Activated T-cell treated with anti-CD3 and anti-CD28 coated beads, Interleukin-2, amount 50 U/mL, for 1 hour (primary cell): Measurements from ENCODE around the gene APEH.

Source experiments
- DNase-seq: peaks from one replicate; pipeline ENCODE4 v3.0.0-alpha.2; 2020

Gene APEH

GRCh38 chr3:49716169-49716568, 42.0 kb downstream of the APEH start:
- DNase-seq, result peak; percentile 12

DNA sequence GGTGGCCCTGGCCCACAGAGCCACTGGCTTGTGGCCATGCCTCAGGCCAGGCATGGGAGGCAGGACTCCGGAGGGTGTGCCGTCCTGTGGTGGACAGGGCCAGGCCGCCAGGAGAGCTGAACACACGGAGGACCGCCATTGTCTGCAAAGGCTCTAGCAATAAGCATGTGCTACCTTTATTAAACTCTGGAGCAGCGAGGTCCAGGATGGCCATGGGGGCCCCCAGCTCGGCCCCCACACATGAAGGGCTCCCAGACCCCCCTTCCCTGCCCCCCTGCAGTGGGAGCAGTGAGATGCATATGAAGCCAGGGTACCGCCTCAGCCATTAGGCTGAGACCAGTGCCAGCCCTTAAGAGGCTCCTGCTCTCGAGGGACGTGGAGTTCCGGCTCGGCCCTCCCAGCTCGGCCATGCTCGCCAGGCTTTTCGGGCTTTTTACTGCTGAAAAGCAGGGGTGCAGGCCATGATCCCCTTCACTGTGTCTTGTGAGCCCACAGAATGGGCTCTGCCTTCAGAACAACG, 42.6 kb downstream of the APEH start:
- peak; percentile 8 for DNase-seq

- DNase-seq, result peak; percentile 13
Measured at GRCh38 chr3:49717211-49717958, 43.2 kb downstream of the APEH start.

- peak; percentile 12 for DNase-seq
Measured at GRCh38 chr3:49717959-49718857, 44.1 kb downstream of the APEH start.

GRCh38 chr3:49718858-49719213, 44.7 kb downstream of the APEH start:
- DNase-seq, result no peak

DNA sequence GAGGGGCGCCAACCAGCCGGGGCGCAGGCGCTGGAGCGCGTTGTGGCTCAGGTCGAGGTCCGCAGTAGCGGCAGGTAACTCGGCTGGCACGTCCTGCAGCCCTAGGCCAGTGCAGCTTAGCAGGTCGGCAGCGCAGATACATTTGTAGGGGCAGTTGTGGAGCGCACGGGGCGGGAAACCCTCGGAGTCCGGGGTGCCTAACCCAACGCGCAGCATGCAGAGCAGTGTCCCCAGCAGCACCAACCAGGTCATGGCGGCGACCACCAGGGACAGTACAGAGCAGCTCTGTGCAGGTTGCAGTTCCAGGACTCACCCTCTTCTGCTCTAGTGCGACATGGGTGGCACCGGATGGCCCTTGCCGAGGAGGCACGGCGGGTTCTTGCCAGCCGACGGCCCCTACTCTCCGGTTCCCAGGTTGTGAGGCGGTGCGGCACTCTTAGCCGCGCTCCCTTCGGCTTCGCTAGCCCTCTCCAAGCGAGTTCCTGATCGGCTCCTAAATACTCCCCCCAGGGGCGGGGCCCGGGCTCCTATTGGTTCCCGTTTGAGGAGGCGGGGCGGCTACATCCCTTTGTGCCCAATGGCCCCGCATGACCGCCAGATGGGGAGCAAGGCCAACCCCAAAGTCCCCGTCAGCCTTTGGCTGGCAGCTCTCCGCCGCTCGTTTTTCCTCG, 45.2 kb downstream of the APEH start, which contains the start of gene AMIGO3:
Gene AMIGO3 (minus strand): TSS at position 471 of the 671 bp plus-strand sequence. CDS start 219 bp downstream, at position 252.
- DNase-seq, result peak; percentile 94

DNA sequence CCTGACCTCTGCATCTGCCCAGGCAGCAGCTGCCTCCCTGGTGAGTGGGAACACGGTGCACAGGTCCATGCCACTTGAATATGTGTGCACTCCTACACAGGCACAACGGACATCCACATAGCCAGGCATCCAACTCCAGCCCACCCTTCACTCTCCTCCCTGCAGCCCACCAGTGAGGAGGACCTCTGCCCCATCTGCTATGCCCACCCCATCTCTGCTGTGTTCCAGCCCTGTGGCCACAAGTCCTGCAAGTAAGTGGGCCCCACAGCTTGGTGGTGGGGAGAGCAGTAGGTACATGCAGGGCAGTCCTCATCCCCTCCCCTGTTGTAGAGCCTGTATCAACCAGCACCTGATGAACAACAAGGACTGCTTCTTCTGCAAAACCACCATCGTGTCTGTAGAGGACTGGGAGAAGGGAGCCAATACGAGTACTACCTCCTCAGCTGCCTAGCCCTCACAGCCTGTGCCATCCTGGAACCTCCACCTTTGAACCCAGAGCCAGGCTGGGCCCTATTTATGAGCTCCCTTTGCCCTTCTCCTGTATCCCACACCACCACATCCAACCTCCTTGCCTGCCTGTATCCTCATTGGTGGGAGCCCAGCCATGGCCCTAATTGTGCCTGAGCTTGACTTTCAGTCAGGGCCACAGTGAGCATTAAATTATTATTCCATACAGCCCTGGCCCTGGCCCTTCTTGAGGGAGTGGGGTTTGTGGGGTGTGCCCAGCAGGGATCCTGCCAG, 46.9 kb downstream of the APEH start:
- DNase-seq, result peak; percentile 19

GRCh38 chr3:49721596-49721895, 47.4 kb downstream of the APEH start:
- peak; percentile 13 for DNase-seq

- DNase-seq, result peak; percentile 20
Measured at GRCh38 chr3:49721896-49722781, 48.0 kb downstream of the APEH start.

- DNase-seq, result no peak
Measured at GRCh38 chr3:49722896-49723295, 48.7 kb downstream of the APEH start.

- DNase-seq, result peak; percentile 63
Measured at GRCh38 chr3:49723296-49723627, 49.1 kb downstream of the APEH start.

DNA sequence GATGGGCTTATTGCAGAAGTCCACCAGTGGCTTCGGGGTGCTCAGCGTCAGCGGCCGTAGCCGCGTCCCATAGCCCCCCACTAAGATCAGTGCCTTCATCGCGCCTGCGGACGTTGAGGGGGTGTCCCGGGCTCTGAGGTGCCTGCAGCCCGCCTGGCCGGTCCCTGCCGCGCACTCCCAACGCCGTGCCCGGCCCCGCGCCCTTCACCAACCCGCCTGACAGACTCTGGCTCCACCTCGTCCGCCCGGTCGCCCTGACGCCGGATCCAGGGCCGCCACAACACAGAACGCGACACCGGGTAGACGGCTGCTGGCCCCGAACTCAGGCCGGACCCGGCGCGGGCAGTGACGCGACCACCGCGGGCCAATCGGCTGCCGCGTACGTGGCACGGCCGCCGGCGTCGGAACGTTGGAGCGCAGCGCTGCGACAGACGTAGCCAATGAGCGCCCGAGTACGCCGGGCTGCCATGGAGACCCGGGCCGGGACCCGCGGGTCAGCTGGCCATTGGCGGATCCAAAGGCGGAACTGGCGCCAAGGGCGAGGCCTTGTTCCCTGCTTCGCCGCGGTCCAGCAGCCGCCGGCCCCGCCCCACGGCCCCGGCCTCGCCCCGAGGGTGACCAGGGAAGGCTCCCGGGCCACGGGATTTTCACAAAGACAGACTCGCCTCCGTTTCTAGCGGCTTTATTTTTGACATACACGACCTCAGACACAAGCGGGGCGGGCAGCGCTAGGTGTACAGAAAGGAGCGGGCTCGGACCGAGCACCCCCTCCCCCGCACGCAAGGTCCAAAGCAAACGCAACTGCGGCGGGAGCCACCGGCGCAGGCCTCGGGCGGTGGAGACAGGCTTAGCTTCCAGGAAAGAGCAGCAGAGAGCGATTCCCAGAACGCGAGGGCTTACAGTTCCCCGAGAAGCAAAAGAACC, 49.7 kb downstream of the APEH start, which contains the start of gene GMPPB:
Gene GMPPB (minus strand): TSS at position 324 of the 924 bp plus-strand sequence. CDS start 225 bp downstream, at position 99.
- peak; percentile 89 for DNase-seq

GRCh38 chr3:49724586-49724985, 50.4 kb downstream of the APEH start:
- DNase-seq, result peak; percentile 40

DNA sequence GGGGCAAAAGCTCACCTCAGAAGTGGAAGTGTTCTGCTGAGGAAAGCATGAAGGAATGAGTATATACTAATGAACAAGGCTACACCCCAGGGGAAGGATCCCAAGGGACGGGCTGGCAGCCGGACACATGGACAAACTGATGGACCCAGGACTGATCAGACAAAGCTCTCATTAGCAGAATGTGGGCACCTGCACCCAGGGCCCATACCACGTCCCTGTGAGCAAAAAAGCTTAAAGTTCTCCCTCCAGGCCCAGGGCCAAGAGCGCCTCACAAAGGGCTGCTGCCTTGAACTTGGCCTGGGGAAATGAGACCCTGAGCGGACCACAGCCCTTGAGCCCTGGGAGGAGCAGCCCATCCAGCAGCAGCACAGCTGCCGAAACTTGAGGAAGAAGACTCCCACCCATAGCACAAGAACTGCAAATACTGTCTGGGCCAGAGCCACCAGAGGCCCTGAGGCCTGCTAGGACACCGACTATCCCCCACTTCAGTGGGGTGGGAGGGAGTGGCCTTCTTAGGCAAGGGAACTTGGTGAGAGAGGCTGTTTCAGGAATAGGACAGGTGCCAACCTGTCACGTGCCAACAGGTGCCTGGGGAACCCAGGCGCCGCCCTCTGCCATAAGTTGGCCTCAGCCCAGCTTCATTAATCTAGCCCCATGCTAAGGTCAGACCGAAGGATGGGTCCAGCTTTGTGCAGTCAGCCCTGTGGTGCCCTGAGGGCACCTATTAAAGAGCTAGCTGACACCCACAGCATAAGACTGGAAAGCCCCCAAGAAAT, 51.9 kb downstream of the APEH start:
- DNase-seq, result no peak

DNA sequence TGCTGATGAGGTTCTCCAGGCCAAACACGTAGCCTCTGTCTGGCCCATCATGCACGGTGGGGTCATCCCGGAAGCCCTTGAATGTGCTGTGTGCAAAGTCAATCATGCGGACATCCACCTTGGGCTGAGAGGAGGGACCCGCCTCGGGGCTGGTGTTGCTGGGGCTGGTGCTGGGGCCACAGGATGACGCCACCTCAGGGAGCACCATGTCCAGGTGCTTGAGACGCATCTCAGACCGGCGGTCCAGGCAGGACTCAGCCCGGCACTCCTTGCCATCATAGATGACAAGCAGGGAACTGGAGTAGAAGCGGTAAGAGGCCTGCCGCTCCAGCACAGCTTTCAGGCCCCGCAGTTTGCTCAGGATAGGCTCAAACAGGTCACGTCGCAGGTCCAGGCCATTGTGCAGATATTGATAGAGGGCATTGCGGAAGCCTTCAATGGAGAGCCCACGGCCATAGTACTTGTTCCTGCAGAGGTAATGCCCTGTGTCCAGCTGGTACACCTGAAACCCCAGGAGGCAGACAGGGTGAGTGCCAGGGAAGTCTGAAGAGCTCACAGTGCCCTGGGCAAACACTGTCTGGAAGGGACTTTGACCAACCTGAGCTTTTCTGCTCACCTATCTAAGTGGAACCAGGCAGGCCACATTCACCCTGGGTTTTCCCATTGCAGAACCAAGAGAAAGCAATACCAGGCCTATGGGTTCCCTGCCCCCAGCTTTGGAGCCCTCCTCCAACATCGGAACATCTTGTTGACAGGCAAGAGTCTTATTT, 53.2 kb downstream of the APEH start:
- no peak for DNase-seq

DNA sequence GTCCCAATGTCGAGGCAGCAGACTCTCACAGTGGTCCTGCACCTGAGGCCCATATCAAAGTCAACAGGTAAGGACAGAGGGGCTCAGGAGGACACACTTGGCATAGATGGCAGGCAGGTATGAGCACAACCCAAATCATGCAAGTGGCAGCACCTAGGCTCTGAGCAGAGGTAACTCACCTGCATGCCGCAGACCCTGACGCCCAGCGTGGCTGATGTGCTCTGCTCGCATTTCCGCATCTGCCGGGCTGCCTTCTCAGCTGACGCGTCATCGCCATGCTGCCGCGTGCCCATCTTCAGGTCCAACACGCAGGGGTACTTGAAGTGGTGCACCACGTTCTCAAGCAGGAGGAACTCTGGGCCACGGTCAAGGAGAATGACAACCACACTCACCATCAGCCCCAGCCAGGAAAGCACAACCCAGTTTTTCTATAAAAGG, 53.8 kb downstream of the APEH start:
- DNase-seq, result no peak

GRCh38 chr3:49729966-49730609, 55.9 kb downstream of the APEH start:
- DNase-seq, result no peak

- DNase-seq, result no peak
Measured at GRCh38 chr3:49732597-49732996, 58.4 kb downstream of the APEH start.
